ENCODE results near the gene POP4.
"Not testable (repeated sequence)": the region's sequence is repeated elsewhere in the genome, so short reads cannot be mapped to it uniquely, and the experiment has no call there.

Gene POP4

GRCh38 chr19:29605653-29606419, at the start of gene POP4:
TSS of gene POP4 (plus strand) at chr19:29606283. CDS start at chr19:29606319, 36 bp downstream.
- peak; percentile 96 to 97 (median 97) for DNase-seq

GRCh38 chr19:29559110-29559509, 47.0 kb upstream of the POP4 start:
- DNase-seq: not testable (repeated sequence)

GRCh38 chr19:29559743-29560142, 46.3 kb upstream of the POP4 start:
- DNase-seq: no peak

GRCh38 chr19:29560313-29561075, 45.6 kb upstream of the POP4 start:
- no peak for DNase-seq

- DNase-seq: no peak
These were observed 44.5 kb upstream of the POP4 start for GRCh38 chr19:29561601-29562000.

- DNase-seq: no peak
These were observed 43.5 kb upstream of the POP4 start for GRCh38 chr19:29562299-29563297.

GRCh38 chr19:29563486-29564101, 42.5 kb upstream of the POP4 start:
- no peak for DNase-seq

- DNase-seq: no peak
These were observed 41.5 kb upstream of the POP4 start for GRCh38 chr19:29564574-29565005.

GRCh38 chr19:29565171-29565570, 40.9 kb upstream of the POP4 start:
- DNase-seq: no peak

GRCh38 chr19:29566496-29567054, 39.5 kb upstream of the POP4 start:
- DNase-seq: no peak

GRCh38 chr19:29567366-29567915, 38.6 kb upstream of the POP4 start:
- DNase-seq: no peak

GRCh38 chr19:29568036-29569025, 37.8 kb upstream of the POP4 start:
- no peak for DNase-seq

- no peak for DNase-seq
These were observed 36.8 kb upstream of the POP4 start for GRCh38 chr19:29569038-29569911.

- DNase-seq: no peak
These were observed 34.9 kb upstream of the POP4 start for GRCh38 chr19:29571181-29571580.

GRCh38 chr19:29573486-29573885, 32.6 kb upstream of the POP4 start:
- DNase-seq: no peak

GRCh38 chr19:29574510-29574909, 31.6 kb upstream of the POP4 start:
- no peak for DNase-seq

- no peak for DNase-seq
These were observed 30.0 kb upstream of the POP4 start for GRCh38 chr19:29576046-29576606.

- no peak for DNase-seq
These were observed 29.1 kb upstream of the POP4 start for GRCh38 chr19:29576761-29577648.

Data from activated CD4-positive, CD25-positive, alpha-beta regulatory T cell (primary cell).